Measurements from ENCODE around the gene GNG2.

GRCh38 chr14:51917193-51917592 is 56.8 kb downstream of the GNG2 start:
- TF ChIP-seq, protein P1, sequence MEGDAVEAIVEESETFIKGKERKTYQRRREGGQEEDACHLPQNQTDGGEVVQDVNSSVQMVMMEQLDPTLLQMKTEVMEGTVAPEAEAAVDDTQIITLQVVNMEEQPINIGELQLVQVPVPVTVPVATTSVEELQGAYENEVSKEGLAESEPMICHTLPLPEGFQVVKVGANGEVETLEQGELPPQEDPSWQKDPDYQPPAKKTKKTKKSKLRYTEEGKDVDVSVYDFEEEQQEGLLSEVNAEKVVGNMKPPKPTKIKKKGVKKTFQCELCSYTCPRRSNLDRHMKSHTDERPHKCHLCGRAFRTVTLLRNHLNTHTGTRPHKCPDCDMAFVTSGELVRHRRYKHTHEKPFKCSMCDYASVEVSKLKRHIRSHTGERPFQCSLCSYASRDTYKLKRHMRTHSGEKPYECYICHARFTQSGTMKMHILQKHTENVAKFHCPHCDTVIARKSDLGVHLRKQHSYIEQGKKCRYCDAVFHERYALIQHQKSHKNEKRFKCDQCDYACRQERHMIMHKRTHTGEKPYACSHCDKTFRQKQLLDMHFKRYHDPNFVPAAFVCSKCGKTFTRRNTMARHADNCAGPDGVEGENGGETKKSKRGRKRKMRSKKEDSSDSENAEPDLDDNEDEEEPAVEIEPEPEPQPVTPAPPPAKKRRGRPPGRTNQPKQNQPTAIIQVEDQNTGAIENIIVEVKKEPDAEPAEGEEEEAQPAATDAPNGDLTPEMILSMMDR (conservative IDR thresholded peaks at IDR 0.05; ENCODE audit: low read depth, low read length): no peak
- TF ChIP-seq EZH2 (IDR thresholded peaks at IDR 0.05; ENCODE audit: borderline replicate concordance, low read depth, low read length, poor library complexity, severe bottlenecking): no peak
